GM13976 (cell line): ENCODE results near the gene KCNC1.

ENCODE experiments used
- DNase-seq: peaks from one replicate; pipeline ENCODE4 v3.0.0; 2012; ENCODE audit warnings: low spot score
- in situ Hi-C: fragments of 300-500 bp; cut with MboI; formaldehyde crosslinking; loops from one replicate; pipeline ENCODE4 v1.12.0; 2022; ENCODE audit warnings: low sequenced_read_pairs, mixed read lengths, inconsistent platforms; ENCODE audit not compliant: unreplicated experiment
- TF ChIP-seq, protein P1 (sequence below): IDR thresholded peaks from 2 replicates; pipeline ENCODE4 v1.5.1; 2012; ENCODE audit warnings: borderline replicate concordance, mild to moderate bottlenecking; ENCODE audit not compliant: insufficient read depth; ENCODE audit errors: extremely low read depth, missing control alignments, control extremely low read depth

Gene KCNC1

DNA sequence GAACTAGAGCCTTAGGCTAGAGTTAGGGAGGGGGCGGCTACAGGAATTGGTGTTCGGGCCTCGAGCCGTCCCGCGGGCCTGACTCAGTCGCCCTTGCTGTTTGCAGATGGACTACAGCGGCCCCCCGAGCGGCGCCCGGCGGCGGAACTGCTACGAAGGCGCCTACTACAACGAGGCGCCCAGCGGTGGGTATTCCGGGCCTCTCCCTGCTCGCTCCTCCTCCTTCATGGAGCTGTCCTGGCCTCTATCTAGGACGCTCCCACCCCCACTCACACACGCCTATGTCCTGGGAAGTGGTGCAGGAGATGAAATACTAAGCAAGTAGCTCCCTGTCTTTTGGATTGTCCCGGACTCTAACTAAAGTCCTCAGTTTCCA lies 13.8 kb upstream of the KCNC1 start:
- TF ChIP-seq, protein P1, sequence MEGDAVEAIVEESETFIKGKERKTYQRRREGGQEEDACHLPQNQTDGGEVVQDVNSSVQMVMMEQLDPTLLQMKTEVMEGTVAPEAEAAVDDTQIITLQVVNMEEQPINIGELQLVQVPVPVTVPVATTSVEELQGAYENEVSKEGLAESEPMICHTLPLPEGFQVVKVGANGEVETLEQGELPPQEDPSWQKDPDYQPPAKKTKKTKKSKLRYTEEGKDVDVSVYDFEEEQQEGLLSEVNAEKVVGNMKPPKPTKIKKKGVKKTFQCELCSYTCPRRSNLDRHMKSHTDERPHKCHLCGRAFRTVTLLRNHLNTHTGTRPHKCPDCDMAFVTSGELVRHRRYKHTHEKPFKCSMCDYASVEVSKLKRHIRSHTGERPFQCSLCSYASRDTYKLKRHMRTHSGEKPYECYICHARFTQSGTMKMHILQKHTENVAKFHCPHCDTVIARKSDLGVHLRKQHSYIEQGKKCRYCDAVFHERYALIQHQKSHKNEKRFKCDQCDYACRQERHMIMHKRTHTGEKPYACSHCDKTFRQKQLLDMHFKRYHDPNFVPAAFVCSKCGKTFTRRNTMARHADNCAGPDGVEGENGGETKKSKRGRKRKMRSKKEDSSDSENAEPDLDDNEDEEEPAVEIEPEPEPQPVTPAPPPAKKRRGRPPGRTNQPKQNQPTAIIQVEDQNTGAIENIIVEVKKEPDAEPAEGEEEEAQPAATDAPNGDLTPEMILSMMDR: no peak
- in situ Hi-C loops: no loop called here
- DNase-seq: no peak

DNA sequence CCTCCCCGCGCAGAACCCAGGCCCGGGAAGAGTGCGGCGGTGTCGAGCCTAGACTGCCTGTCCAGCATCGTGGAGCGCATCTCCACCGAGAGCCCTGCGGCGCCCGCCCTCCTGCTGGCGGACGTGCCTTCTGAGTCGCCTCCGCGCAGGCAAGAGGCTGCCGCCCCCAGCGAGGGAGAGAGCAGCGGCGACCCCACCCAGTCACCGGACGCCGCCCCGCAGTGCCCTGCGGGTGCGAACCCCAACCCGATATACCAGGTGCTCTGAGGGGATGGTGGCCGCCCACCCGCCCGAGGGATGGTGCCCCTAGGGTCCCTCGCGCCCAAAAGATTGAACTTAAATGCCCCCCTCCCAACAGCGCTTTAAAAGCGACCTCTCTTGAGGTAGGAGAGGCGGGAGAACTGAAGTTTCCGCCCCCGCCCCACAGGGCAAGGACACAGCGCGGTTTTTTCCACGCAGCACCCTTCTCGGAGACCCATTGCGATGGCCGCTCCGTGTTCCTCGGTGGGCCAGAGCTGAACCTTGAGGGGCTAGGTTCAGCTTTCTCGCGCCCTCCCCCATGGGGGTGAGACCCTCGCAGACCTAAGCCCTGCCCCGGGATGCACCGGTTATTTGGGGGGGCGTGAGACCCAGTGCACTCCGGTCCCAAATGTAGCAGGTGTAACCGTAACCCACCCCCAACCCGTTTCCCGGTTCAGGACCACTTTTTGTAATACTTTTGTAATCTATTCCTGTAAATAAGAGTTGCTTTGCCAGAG lies 13.2 kb upstream of the KCNC1 start:
- TF ChIP-seq, protein P1: no peak
- no peak for DNase-seq
- in situ Hi-C loops: no loop called here

DNA sequence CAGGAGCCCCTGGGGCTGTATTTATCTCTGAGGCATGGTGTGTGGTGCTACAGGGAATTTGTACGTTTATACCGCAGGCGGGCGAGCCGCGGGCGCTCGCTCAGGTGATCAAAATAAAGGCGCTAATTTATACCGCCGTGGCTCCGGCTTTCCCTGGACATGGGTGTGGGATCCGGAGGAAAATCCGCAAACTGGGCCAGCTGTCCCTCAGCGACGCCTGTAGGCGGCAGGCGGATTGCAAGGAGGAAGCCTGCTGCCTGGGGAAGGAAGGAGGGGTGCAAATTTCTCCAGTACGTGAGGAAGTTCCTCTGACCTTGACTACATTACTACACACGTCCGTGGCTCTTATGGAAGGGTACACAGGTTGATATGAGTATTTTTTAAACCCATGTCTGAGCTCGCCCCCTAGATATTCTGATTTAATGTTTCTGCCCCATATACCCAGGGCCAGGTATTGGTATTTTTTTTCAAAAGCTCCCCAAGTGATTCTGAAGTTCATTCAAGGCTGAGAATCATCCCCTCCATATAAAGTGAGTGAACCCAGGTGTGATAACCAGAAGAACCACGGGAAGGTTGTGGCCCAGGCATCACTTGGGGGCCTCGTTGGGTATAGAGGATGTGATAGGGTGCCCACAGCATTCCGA lies 12.5 kb upstream of the KCNC1 start:
- TF ChIP-seq, protein P1: no peak
- no peak for DNase-seq
- in situ Hi-C loops: no loop called here

DNA sequence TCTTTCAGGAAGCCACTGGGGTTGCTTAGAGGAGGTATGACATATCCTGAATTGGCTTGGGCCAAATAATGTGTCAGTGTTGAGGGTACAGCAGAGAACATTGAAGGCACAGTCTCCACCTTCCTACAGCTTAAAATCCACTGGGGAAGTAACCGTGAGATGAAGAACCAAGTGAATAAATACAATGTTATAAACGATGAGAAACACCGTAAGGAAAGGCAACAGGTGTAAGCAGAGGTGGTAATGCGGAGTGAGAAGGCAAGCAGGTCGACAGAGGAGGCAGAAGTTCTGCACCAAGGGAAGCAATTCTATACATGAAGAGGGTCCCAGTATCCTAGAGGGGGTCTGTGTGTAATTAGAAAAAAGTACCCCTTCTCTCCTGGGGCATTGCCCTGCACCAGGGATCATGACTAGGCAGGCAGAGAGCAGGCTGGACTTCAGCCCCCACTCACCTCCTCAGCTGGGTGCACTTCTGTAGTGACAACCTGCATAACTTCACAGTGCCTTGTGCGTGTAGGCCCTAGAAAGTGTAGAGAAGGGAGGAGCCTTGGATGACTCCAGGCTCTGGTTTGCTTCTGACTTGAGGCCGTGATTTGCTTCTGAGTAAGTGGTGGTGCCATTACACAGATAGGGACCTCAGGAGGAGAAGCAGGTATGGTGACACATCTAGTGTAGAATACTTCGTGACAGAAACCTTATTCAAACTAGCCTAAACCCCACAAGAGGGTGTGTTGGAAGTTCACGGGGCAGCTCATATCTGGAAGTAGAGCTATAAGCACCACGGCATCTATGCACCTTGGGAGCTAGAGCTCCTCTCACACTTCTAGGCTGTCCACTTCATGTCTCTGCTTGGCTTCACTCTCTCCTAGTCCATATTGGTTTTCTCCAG lies 10.3 kb upstream of the KCNC1 start:
- DNase-seq: no peak
- TF ChIP-seq, protein P1: no peak
- in situ Hi-C loops: no loop called here

DNA sequence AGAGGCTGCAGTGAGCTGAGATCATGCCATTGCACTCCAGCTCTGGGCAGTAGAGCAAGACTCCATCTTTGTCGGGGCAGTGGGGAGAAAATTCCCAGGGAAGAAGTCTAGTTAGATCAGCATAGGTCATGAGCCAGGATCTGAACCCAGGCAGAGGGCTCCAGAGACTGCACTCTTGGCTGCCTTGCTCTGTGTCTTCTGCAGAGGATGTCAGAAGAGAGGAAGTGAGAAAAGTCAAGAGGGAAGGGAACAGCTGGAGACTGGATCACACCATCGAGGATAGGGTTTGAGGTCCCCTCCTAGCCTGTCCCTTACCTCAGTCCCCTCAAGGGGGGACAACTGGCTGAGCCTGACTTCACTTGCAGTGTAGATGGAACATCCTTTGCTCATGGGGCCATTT lies 9.4 kb upstream of the KCNC1 start:
- in situ Hi-C loops: no loop called here
- TF ChIP-seq, protein P1: no peak
- DNase-seq: no peak

GRCh38 chr11:17730137-17730536 lies 4.4 kb upstream of the KCNC1 start:
- in situ Hi-C loops: no loop called here
- DNase-seq: no peak
- TF ChIP-seq, protein P1: no peak
